Prostate gland (tissue), 2 donors: ENCODE results near the gene WNK1.

Source experiments
- CTCF ChIP-seq, 4 experiments: fragments of 200-600 bp in 2 of 4; fragments of 450-650 bp in 2 of 4; sonication (generic) in 2 of 4; IDR thresholded peaks; 1 replicate in 3 of 4; 2 replicates in 1 of 4; pipeline ENCODE4 v1.5.1; 2016 to 2019; ENCODE audit warnings: antibody characterized with exemption in 4 of 4, mild to moderate bottlenecking in 2 of 4, moderate library complexity in 2 of 4
- POLR2A ChIP-seq: fragments of 450-650 bp; IDR thresholded peaks from one replicate; pipeline ENCODE4 v1.6.1; 2016; ENCODE audit warnings: antibody characterized with exemption, mild to moderate bottlenecking
- POLR2AphosphoS5 ChIP-seq: sonication (generic); formaldehyde crosslinking; IDR thresholded peaks from one replicate; pipeline ENCODE4 v1.6.1; 2017; ENCODE audit warnings: antibody characterized with exemption

DNA sequence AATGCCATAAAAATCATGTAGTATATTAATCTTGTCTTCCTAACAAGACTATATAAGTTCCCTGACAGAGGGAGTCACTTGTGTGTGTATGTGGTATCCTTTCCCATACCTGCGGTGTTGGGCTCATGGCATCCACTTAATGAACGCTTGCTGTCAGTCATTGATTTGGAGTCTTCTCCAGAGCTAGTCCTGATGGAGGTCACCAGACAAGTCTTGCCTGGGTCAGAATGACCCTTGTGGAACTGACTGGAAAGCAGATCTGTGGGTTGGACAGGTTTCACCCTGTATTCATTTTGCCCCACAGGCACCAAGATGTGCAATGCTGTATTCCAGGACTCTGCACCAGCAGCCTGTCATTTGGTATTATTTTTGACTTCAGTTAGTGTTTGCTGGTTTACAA is 27.3 kb upstream of the WNK1 start:
- TF ChIP-seq CTCF (IDR thresholded peaks at IDR 0.05) (no peak), POLR2A (no peak), POLR2AphosphoS5 (no peak)
